ENCODE results near the gene AMZ2. TPM values are rescaled to one million over a fixed set of nuclear protein-coding genes. Genes with fewer than 3 reads are reported as not detected.

Gene AMZ2
- total RNA-seq, 1 donor, result 98.0 TPM

DNA sequence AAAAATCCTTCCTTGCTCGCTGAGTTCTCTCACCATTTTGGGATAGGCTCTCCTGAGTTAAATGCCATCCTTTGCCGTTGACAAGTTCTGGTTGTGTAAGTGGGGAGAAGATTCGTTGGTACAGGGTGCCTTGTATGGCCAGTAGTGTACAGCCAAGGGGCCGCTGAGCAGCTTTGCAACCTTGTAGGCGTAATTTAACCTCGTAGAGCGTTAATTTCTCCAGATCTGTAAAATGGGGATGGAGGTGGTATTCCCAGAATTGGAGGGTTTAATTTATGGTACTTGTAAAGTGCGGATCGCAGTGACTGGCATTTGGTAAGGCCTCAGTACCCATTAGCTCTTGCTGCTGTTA lies 44.8 kb downstream of the AMZ2 start:
- no peak overlapping the region for H3K4me3 ChIP-seq (ENCODE audit: low read depth, low read length)
- no peak for DNase-seq (ENCODE audit: low read depth)
- TF ChIP-seq CTCF (IDR thresholded peaks at IDR 0.05; ENCODE audit: insufficient read depth, low read depth, low read length), result no peak

- H3K4me3 ChIP-seq (ENCODE audit: low read depth, low read length), result no peak overlapping the region
- no peak for DNase-seq (ENCODE audit: low read depth)
- no peak for TF ChIP-seq CTCF (IDR thresholded peaks at IDR 0.05; ENCODE audit: insufficient read depth, low read depth, low read length)
These were observed 45.8 kb downstream of the AMZ2 start for GRCh38 chr17:68293490-68294195.

- no peak for DNase-seq (ENCODE audit: low read depth)
- H3K4me3 ChIP-seq (ENCODE audit: low read depth, low read length), result no peak overlapping the region
- TF ChIP-seq CTCF (IDR thresholded peaks at IDR 0.05; ENCODE audit: insufficient read depth, low read depth, low read length), result no peak
These were observed 46.3 kb downstream of the AMZ2 start for GRCh38 chr17:68294196-68294555.

DNA sequence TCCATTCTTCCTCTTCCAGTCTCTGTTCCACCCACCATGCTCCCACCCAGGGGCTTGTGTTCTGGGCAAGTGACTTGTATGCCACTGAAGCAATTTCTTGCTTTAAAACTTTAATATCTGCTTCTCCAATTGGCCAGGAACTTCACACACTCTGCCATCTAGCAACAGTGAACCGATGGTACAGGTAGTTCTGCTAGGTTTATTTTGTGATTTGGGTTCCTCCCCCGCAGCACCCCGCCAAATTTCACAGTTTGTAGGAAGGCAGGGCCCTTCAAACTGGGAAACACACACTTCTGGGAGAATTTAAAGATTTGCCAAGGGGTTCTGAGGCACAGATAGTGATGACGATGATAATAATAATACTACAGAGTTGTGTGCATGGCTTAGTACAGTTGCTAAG lies 46.8 kb downstream of the AMZ2 start:
- TF ChIP-seq CTCF (IDR thresholded peaks at IDR 0.05; ENCODE audit: insufficient read depth, low read depth, low read length), result no peak
- no peak for DNase-seq (ENCODE audit: low read depth)
- H3K4me3 ChIP-seq (ENCODE audit: low read depth, low read length), result no peak overlapping the region

DNA sequence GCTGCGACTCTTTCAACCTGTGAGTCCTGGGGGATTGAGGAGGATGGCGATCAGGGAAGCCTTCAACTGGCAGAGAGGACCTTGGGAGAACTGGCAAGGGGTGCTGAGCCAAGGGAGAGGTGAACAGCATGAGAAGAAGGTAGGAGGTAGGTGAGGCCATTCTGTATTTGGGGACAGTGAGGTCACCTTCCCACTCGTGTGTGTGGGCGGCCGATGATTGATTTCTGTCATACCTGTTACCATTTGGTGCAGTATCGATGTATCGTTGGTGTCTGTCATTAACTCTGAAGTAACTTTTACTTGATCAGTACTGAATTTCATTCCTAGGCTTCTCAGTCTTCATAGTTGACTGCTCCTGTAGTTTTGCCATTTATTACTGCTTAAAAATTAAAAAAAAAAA lies 47.2 kb downstream of the AMZ2 start:
- TF ChIP-seq CTCF (IDR thresholded peaks at IDR 0.05; ENCODE audit: insufficient read depth, low read depth, low read length), result no peak
- no peak overlapping the region for H3K4me3 ChIP-seq (ENCODE audit: low read depth, low read length)
- DNase-seq (ENCODE audit: low read depth), result no peak

GRCh38 chr17:68296217-68297191 lies 48.7 kb downstream of the AMZ2 start:
- no peak for TF ChIP-seq CTCF (IDR thresholded peaks at IDR 0.05; ENCODE audit: insufficient read depth, low read depth, low read length)
- no peak overlapping the region for H3K4me3 ChIP-seq (ENCODE audit: low read depth, low read length)
- no peak for DNase-seq (ENCODE audit: low read depth)

Data from fibroblast of villous mesenchyme (primary cell).